Tibial nerve (tissue), 4 donors: Measurements from ENCODE around the gene HNRNPAB. TPM values are rescaled to one million over a fixed set of nuclear protein-coding genes. Genes with fewer than 3 reads are reported as not detected.

Experiments
- DNase-seq, 2 donors: peaks; one replicate each; pipeline ENCODE4 v3.0.0-alpha.2; 2019; ENCODE audit warnings: low spot score in 2 of 2
- H3K27ac ChIP-seq, 4 donors: fragments of 200-600 bp; sonication (generic) in 3 of 4; one replicate each; pipeline ENCODE4 v1.5.1; 2017 to 2019; ENCODE audit warnings: mild to moderate bottlenecking in 1 of 4
- H3K27me3 ChIP-seq, 2 donors: fragments of 200-600 bp; sonication (generic) in 1 of 2; one replicate each; pipeline versions ENCODE4 v1.5.1 to v1.6.0; 2017 to 2019
- H3K36me3 ChIP-seq, 3 donors: fragments of 200-600 bp; sonication (generic); one replicate each; pipeline ENCODE4 v1.5.1; 2018 to 2019
- H3K4me1 ChIP-seq, 4 donors: fragments of 200-600 bp; sonication (generic) in 3 of 4; one replicate each; pipeline ENCODE4 v1.5.1; 2017 to 2019
- H3K4me3 ChIP-seq, 4 donors: fragments of 200-600 bp; sonication (generic) in 3 of 4; one replicate each; pipeline ENCODE4 v1.5.1; 2017 to 2019; ENCODE audit warnings: mild to moderate bottlenecking in 1 of 4, moderate library complexity in 1 of 4
- H3K9me3 ChIP-seq, 4 donors: fragments of 200-600 bp; sonication (generic) in 3 of 4; one replicate each; pipeline ENCODE4 v1.5.1; 2017 to 2019
- CTCF ChIP-seq, 5 experiments: fragments of 200-600 bp in 3 of 5; fragments of 450-650 bp in 2 of 5; sonication (generic) in 3 of 5; IDR thresholded peaks; one replicate each; pipeline ENCODE4 v1.5.1; 2016 to 2019; ENCODE audit warnings: antibody characterized with exemption in 5 of 5, mild to moderate bottlenecking in 3 of 5, moderate library complexity in 2 of 5
- EP300 ChIP-seq, 2 donors: sonication (generic); formaldehyde crosslinking; IDR thresholded peaks; one replicate each; pipeline ENCODE4 v1.6.1; 2017; ENCODE audit warnings: antibody characterized with exemption in 2 of 2, mild to moderate bottlenecking in 1 of 2
- POLR2A ChIP-seq, 2 donors: fragments of 450-650 bp; IDR thresholded peaks; one replicate each; pipeline ENCODE4 v1.6.1; 2017; ENCODE audit warnings: antibody characterized with exemption in 2 of 2, mild to moderate bottlenecking in 2 of 2, moderate library complexity in 2 of 2
- WGBS, 2 donors: methylation state at CpG; one replicate each; pipeline ENCODE4 v1.1.5; 2018; 5-methylcytosine and 5-hydroxymethylcytosine counted together
- total RNA-seq, 4 donors: library from RNA; depleted of rRNA; stranded (reverse); fragments of >200 nt; gene quantifications; one replicate each; pipeline ENCODE4 v1.1.0, GENCODE V29; 2016

Gene HNRNPAB
- total RNA-seq, 4 donors from 2014 or later, result 92.0 to 135 (median 122) TPM

GRCh38 chr5:178199581-178200434 is 4.5 kb upstream of the HNRNPAB start:
- no peaks in the 10 kb centered on the region for H3K27me3 ChIP-seq
- peaks cover 0 to 4% (median 0%) of the 10 kb centered on the region in 4 donors for H3K4me1 ChIP-seq
- H3K4me3 ChIP-seq, result no peak overlapping the region
- TF ChIP-seq CTCF (IDR thresholded peaks at IDR 0.05), result no peak
- no peak for TF ChIP-seq EP300 (IDR thresholded peaks at IDR 0.05)
- no peak for TF ChIP-seq POLR2A (IDR thresholded peaks at IDR 0.05)
- no peak for DNase-seq
- no peaks in the 10 kb centered on the region for H3K36me3 ChIP-seq
- 81 to 84% methylated on average over 12 of the region's 12 CpGs for WGBS, 2 donors
- H3K9me3 ChIP-seq, result no peaks in the 10 kb centered on the region
- H3K27ac ChIP-seq, result no peak overlapping the region

GRCh38 chr5:178201221-178201926 is 3.0 kb upstream of the HNRNPAB start:
- TF ChIP-seq POLR2A (IDR thresholded peaks at IDR 0.05), result no peak
- no peak for TF ChIP-seq CTCF (IDR thresholded peaks at IDR 0.05)
- TF ChIP-seq EP300 (IDR thresholded peaks at IDR 0.05), result no peak
- Histone ChIP-seq H3K4me3 (no peak overlapping the region), H3K36me3 (no peaks in the 10 kb centered on the region), H3K9me3 (no peaks in the 10 kb centered on the region), H3K27me3 (no peaks in the 10 kb centered on the region), H3K4me1 (peaks cover 0 to 14% (median 9%) of the 10 kb centered on the region in 4 donors), H3K27ac (no peak overlapping the region)
- WGBS, 2 donors, result 80 to 88% methylated on average over 14 of the region's 14 CpGs
- no peak for DNase-seq

- Histone ChIP-seq H3K27ac (no peak overlapping the region), H3K27me3 (no peaks in the 10 kb centered on the region), H3K4me3 (no peak overlapping the region), H3K9me3 (no peaks in the 10 kb centered on the region), H3K4me1 (peaks cover 0 to 19% (median 14%) of the 10 kb centered on the region in 4 donors), H3K36me3 (peaks cover 0 to 4% (median 3%) of the 10 kb centered on the region in 3 donors)
- WGBS, 2 donors, result 43 to 92% methylated on average over 1 to 2 of the region's 2 CpGs
- DNase-seq, result no peak
- TF ChIP-seq CTCF (IDR thresholded peaks at IDR 0.05), result no peak
- no peak for TF ChIP-seq EP300 (IDR thresholded peaks at IDR 0.05)
- TF ChIP-seq POLR2A (IDR thresholded peaks at IDR 0.05), result no peak
Measured at GRCh38 chr5:178201927-178202235, 2.5 kb upstream of the HNRNPAB start.

- 95 to 96% methylated on average over 10 of the region's 10 CpGs for WGBS, 2 donors
- Histone ChIP-seq H3K4me1 (peaks cover 0 to 26% (median 20%) of the 10 kb centered on the region in 4 donors), H3K36me3 (peaks cover 0 to 10% (median 10%) of the 10 kb centered on the region in 3 donors), H3K4me3 (no peak overlapping the region), H3K27ac (no peak overlapping the region), H3K9me3 (no peaks in the 10 kb centered on the region), H3K27me3 (no peaks in the 10 kb centered on the region)
- no peak for TF ChIP-seq CTCF (IDR thresholded peaks at IDR 0.05)
- no peak for DNase-seq
Measured at GRCh38 chr5:178202541-178202940, 1.8 kb upstream of the HNRNPAB start.

DNA sequence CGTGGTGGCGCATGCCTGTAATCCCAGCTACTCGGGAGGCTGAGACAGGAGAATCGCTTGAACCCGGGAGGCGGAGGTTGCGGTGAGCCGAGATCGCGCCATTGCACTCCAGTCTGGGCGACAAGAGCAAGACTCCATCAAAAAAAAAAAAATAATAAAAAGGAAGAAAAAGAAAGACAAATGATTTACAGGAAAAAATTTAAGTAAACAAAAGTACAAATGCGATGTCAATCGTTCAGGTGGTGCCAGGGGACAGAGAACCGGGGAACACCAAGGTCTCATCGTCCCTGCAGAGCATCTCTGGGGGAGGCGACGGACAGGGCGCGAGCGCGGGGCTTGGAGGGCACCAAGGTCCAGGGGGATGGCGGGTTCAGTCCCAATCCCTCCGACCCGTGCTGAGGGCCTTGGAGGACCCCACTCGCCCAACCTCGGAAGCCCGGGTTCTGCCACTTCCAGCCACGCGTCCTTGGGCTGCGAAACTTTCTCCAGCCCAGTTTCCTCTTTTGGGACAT is 607 bp upstream of the HNRNPAB start:
- peak overlapping the region in 3 of 4 donors; percentile 85 to 95 (median 91) for H3K27ac ChIP-seq
- 34% methylated on average over 29 to 30 of the region's 30 CpGs for whole genome bisulfite sequencing, 2 donors

More for the DNA sequence above, 607 bp upstream of the HNRNPAB start:
- peaks cover 0 to 38% (median 20%) of the 10 kb centered on the region in 4 donors for H3K4me1 ChIP-seq
- no peaks in the 10 kb centered on the region for H3K9me3 ChIP-seq
- H3K4me3 ChIP-seq, result peak overlapping the region; percentile 81 to 99 (median 92)
- H3K27me3 ChIP-seq, result no peaks in the 10 kb centered on the region
- TF ChIP-seq EP300 (IDR thresholded peaks at IDR 0.05) (no peak), POLR2A (IDR thresholded peaks at IDR 0.05) (no peak), CTCF (IDR thresholded peaks at IDR 0.05) (no peak)
- no peak for DNase-seq
- peaks cover 0 to 21% (median 18%) of the 10 kb centered on the region in 3 donors for H3K36me3 ChIP-seq
